IMR-90 (cell line): ENCODE data around the gene TMEM17. TPM values are rescaled to one million over a fixed set of nuclear protein-coding genes. Genes with fewer than 3 reads are reported as not detected.

ENCODE experiments used
- ATAC-seq: fragments of 200-7000 bp; cut with Tn5 transposase; 2 replicates; pipeline ENCODE4 v1.9.1; 2020; ENCODE audit warnings: low read depth, mild to moderate bottlenecking, moderate library complexity
- BruUV-seq: library from RNA; stranded (reverse); fragments of 400-500 nt; replicated peaks from 2 replicates; lab custom pipeline; 2021; lab: Mats Ljungman, UMichigan
- CTCF ChIA-PET: fragments of 300-600 bp; formaldehyde crosslinking; extraction: SDS; loops from one replicate; lab custom pipeline; 2021; ENCODE audit warnings: antibody characterized with exemption; lab: Yijun Ruan, JAX
- POLR2A ChIA-PET: fragments of 300-600 bp; sonication (Branson Sonifier 250); formaldehyde crosslinking; loops from one replicate; lab custom pipeline; 2022; ENCODE audit warnings: antibody characterized with exemption; ENCODE audit not compliant: unreplicated experiment; lab: Charles Lee
- DNase-seq: peaks from one replicate; pipeline ENCODE4 v3.0.0; 2013
- H2AFZ ChIP-seq: replicated peaks from 2 replicates; pipeline ENCODE3; 2013; ENCODE audit warnings: low read length, mild to moderate bottlenecking; ENCODE audit not compliant: poor library complexity
- H2AK5ac ChIP-seq: 2 replicates; pipeline ENCODE4 v1.6.1; 2013; ENCODE audit warnings: low read depth, low read length, inconsistent platforms
- H2AK9ac ChIP-seq: replicated peaks from 2 replicates; pipeline ENCODE3; 2013; ENCODE audit warnings: mild to moderate bottlenecking, low read depth, low read length, moderate library complexity; ENCODE audit not compliant: poor library complexity
- H2BK120ac ChIP-seq: 2 replicates; pipeline ENCODE4 v1.6.1; 2013; ENCODE audit warnings: low read depth, low read length, inconsistent platforms
- H2BK15ac ChIP-seq: 3 replicates; pipeline ENCODE4 v1.6.1; 2013; ENCODE audit warnings: low read depth, low read length, inconsistent platforms
- H2BK20ac ChIP-seq: 2 replicates; pipeline ENCODE4 v1.6.1; 2013; ENCODE audit warnings: low read depth, mild to moderate bottlenecking, inconsistent platforms, low read length, moderate library complexity
- H2BK5ac ChIP-seq: 2 replicates; pipeline ENCODE4 v1.6.1; 2013; ENCODE audit warnings: mild to moderate bottlenecking, low read depth, low read length, inconsistent platforms; ENCODE audit not compliant: poor library complexity, severe bottlenecking
- H3K14ac ChIP-seq: replicated peaks from 2 replicates; pipeline ENCODE4 v1.6.1; 2013; ENCODE audit warnings: low read depth, low read length, inconsistent platforms
- H3K18ac ChIP-seq: 2 replicates; pipeline ENCODE4 v1.6.1; 2013; ENCODE audit warnings: low read depth, low read length, control low read depth
- H3K23ac ChIP-seq: 2 replicates; pipeline ENCODE4 v1.6.1; 2013; ENCODE audit warnings: low read depth, low read length, inconsistent platforms
- H3K27ac ChIP-seq: 2 replicates; pipeline ENCODE4 v1.5.1; 2013; ENCODE audit warnings: mild to moderate bottlenecking, control low read depth, low read length; ENCODE audit not compliant: insufficient read depth
- H3K27me3 ChIP-seq: 2 replicates; pipeline ENCODE4 v1.6.1; 2013; ENCODE audit warnings: low read length; ENCODE audit not compliant: control insufficient read depth, insufficient read depth
- H3K36me3 ChIP-seq: 2 replicates; pipeline ENCODE4 v1.6.1; 2013; ENCODE audit warnings: low read length, mixed read lengths; ENCODE audit not compliant: control insufficient read depth, insufficient read depth
- H3K4ac ChIP-seq: 2 replicates; pipeline ENCODE4 v1.6.1; 2013; ENCODE audit warnings: low read depth, low read length, inconsistent platforms
- H3K4me1 ChIP-seq: 2 replicates; pipeline ENCODE4 v1.6.1; 2013; ENCODE audit warnings: low read length, mixed read lengths; ENCODE audit not compliant: control insufficient read depth, insufficient read depth
- H3K4me2 ChIP-seq: 2 replicates; pipeline ENCODE4 v1.6.1; 2013; ENCODE audit warnings: low read depth, mild to moderate bottlenecking, control low read depth, low read length, moderate library complexity
- H3K4me3 ChIP-seq: 2 replicates; pipeline ENCODE4 v1.5.1; 2013; ENCODE audit warnings: low read depth, mild to moderate bottlenecking, control low read depth, low read length, moderate library complexity; ENCODE audit not compliant: insufficient read depth
- H3K56ac ChIP-seq: 2 replicates; pipeline ENCODE4 v1.6.1; 2013; ENCODE audit warnings: low read length, inconsistent platforms; ENCODE audit not compliant: insufficient read depth; ENCODE audit errors: extremely low read depth
- H3K79me1 ChIP-seq, 2 experiments: 2 replicates each; pipeline ENCODE4 v1.6.1; 2013; ENCODE audit warnings: low read length in 2 of 2, inconsistent platforms in 1 of 2, low read depth in 1 of 2
- H3K9ac ChIP-seq: 2 replicates; pipeline ENCODE4 v1.6.1; 2013; ENCODE audit warnings: low read depth, low read length, control low read depth
- H3K9me1 ChIP-seq: 2 replicates; pipeline ENCODE4 v1.6.1; 2013; ENCODE audit warnings: low read length, inconsistent platforms; ENCODE audit not compliant: insufficient read depth
- H3K9me3 ChIP-seq: 2 replicates; pipeline ENCODE4 v1.6.1; 2013; ENCODE audit warnings: low read length; ENCODE audit not compliant: control insufficient read depth, insufficient read depth
- H4K20me1 ChIP-seq: 2 replicates; pipeline ENCODE4 v1.6.1; 2013; ENCODE audit warnings: low read length, inconsistent platforms; ENCODE audit not compliant: insufficient read depth
- H4K5ac ChIP-seq: 2 replicates; pipeline ENCODE4 v1.6.1; 2013; ENCODE audit warnings: mild to moderate bottlenecking, low read depth, low read length, control low read depth
- H4K8ac ChIP-seq, 2 experiments: 2 replicates each; pipeline ENCODE4 v1.6.1; 2013; ENCODE audit warnings: low read depth in 2 of 2, low read length in 2 of 2, control low read depth in 1 of 2, inconsistent platforms in 1 of 2
- H4K91ac ChIP-seq: 2 replicates; pipeline ENCODE4 v1.6.1; 2013; ENCODE audit warnings: low read depth, low read length, inconsistent platforms; ENCODE audit not compliant: insufficient read depth
- BHLHE40 ChIP-seq: fragments of 150-350 bp; IDR thresholded peaks from 2 replicates; pipeline ENCODE4 v1.6.1; 2016; ENCODE audit warnings: mild to moderate bottlenecking, low read depth, low read length
- NFE2L2 ChIP-seq: fragments of 150-350 bp; IDR thresholded peaks from 2 replicates; pipeline ENCODE4 v1.6.1; 2016; ENCODE audit warnings: low read depth, mild to moderate bottlenecking, low read length
- WGBS, 2 experiments: methylation state at CpG; one replicate each; pipeline versions ENCODE4 v1.1.5 to v1.1.7; 2013; ENCODE audit warnings: missing lambda C conversion rate in 2 of 2; ENCODE audit not compliant: insufficient read length in 1 of 2; ENCODE audit errors: extremely low coverage in 2 of 2; 5-methylcytosine and 5-hydroxymethylcytosine counted together
- dilution Hi-C: fragments of 300-500 bp; cut with HindIII; formaldehyde crosslinking; loops from one replicate; pipeline ENCODE4 v1.14.3; 2018; ENCODE audit warnings: low sequenced_read_pairs; ENCODE audit not compliant: unreplicated experiment
- in situ Hi-C: fragments of 300-500 bp; cut with MboI; formaldehyde crosslinking; loops from 3 replicates; pipeline ENCODE4 v1.14.3; 2019; ENCODE audit warnings: low sequenced_read_pairs, inconsistent platforms, mixed read lengths
- intact Hi-C: fragments of 100-400 bp; cut with micrococcal nuclease; formaldehyde crosslinking; loops from 2 replicates; pipeline ENCODE4 v1.10.0; 2022
- polyA plus RNA-seq, 3 experiments: library from polyadenylated mRNA; depleted of rRNA; stranded (reverse); fragments of >200 nt; gene quantifications; 2 replicates each; pipeline ENCODE4 v1.2.3, GENCODE V29; 2012; ENCODE audit warnings: low replicate concordance in 1 of 3
- total RNA-seq: library from RNA; depleted of rRNA; stranded (reverse); fragments of >200 nt; gene quantifications from 2 replicates; pipeline ENCODE4 v1.2.3, GENCODE V29; 2012
- TF ChIP-seq, protein P1 (sequence below): fragments of 150-350 bp; IDR thresholded peaks from 2 replicates; pipeline ENCODE4 v1.6.1; 2016; ENCODE audit warnings: low read depth, mild to moderate bottlenecking, low read length, moderate library complexity, borderline replicate concordance

TMEM17 gene
- total and polyA plus RNA-seq, 2 of the 4 experiments (the other 2 are of a cell fraction), result 1.3 to 1.8 TPM

DNA sequence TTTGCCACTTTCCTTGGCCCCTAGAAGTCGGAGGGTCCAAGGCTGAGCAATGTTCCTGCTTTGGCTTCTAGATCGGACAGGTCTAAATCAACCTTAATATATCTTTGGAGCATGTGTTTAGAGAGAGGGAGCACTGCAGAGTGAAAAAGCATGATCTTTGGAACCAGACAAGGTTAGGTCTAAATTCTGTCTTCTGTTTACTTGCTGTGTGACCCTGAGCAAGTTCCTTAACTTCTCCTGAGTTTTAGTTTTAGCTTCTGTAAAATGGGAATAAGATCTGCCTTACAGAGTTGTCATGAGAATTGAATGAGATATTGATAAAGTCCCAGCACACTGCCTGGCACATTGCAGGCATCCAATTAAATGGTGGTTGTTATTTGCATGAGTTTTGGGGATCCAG is 13.9 kb downstream of the TMEM17 start:
- no peak for DNase-seq
- BruUV-seq, result no TSS peak

More for the DNA sequence above, 13.9 kb downstream of the TMEM17 start:
- Histone ChIP-seq H3K14ac (no peak overlapping the region), H2BK5ac (no peak overlapping the region), H2AK9ac (no peak overlapping the region), H3K9me3 (no peaks in the 10 kb centered on the region), H3K4me2 (no peak overlapping the region), H2BK15ac (no peak overlapping the region), H2AK5ac (no peak overlapping the region), H4K20me1 (no peaks in the 10 kb centered on the region), H3K36me3 (no peaks in the 10 kb centered on the region), H3K27ac (no peak overlapping the region), H2BK120ac (no peak overlapping the region), H3K18ac (no peak overlapping the region), H3K9me1 (no peaks in the 10 kb centered on the region), H4K91ac (no peak overlapping the region), H3K4ac (no peak overlapping the region), H4K8ac (no peak overlapping the region), H3K23ac (no peak overlapping the region), H3K4me3 (no peak overlapping the region), H3K4me1 (0 out of 2 replicates have a peak, but pooled peaks cover 2% of the 10 kb centered on the region), H3K56ac (no peak overlapping the region), H4K5ac (no peak overlapping the region), H2AFZ (no peak overlapping the region), H3K79me1 (no peaks in the 10 kb centered on the region), H3K9ac (no peak overlapping the region), H2BK20ac (no peak overlapping the region), H3K27me3 (no peaks in the 10 kb centered on the region)
- TF ChIP-seq, protein P1, sequence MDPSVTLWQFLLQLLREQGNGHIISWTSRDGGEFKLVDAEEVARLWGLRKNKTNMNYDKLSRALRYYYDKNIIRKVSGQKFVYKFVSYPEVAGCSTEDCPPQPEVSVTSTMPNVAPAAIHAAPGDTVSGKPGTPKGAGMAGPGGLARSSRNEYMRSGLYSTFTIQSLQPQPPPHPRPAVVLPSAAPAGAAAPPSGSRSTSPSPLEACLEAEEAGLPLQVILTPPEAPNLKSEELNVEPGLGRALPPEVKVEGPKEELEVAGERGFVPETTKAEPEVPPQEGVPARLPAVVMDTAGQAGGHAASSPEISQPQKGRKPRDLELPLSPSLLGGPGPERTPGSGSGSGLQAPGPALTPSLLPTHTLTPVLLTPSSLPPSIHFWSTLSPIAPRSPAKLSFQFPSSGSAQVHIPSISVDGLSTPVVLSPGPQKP, result no peak
- TF ChIP-seq BHLHE40 (no peak), NFE2L2 (no peak)
- in situ Hi-C loops, result no loop called here
- WGBS, 2 experiments, result no CpG with 5 or more reads among the region's 2 CpGs
- intact Hi-C loops, result no loop called here
- ChIA-PET CTCF (no interaction called here), POLR2A (no interaction called here)
- dilution Hi-C loops, result no loop called here
- ATAC-seq, result no peak
